NCI-H2227 treated with DMSO at 0.1 percent for 48 hours (cell line): ENCODE data around the gene C20orf204.
A peak's percentile ranks its signal among the peaks of the same experiment; 100 is the strongest.

ENCODE experiments used
- DNase-seq: peaks from one replicate; lab custom pipeline; 2025; lab: John Stamatoyannopoulos, UW

C20orf204 gene

GRCh38 chr20:64027981-64028685, 7.8 kb upstream of the C20orf204 start:
- no peak for DNase-seq

GRCh38 chr20:64029293-64030117, 6.5 kb upstream of the C20orf204 start:
- DNase-seq: no peak

GRCh38 chr20:64030371-64031134, 5.4 kb upstream of the C20orf204 start:
- DNase-seq: no peak

DNA sequence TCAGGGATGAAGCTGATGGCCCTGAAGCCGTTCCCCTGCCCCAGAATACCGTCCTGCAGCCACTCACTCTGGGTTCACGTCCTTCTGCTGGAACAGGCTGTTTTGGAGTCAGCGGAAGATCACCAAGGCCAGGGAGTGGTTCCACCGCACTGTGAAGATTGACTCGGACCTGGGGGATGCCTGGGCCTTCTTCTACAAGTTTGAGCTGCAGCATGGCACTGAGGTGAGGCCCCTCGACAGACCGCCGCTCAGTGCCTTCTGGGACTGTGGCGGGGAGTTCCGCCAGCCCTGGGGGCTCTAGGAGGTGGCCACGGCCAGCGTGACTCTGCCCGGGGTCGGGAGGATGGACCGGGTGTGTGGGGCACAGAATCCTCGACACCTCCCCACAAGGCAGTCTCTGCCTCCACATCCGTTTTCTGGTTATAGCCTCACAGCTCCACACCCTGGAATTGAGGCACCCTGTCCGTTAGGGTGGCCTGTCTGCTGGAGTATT, 4.1 kb upstream of the C20orf204 start:
- no peak for DNase-seq

- no peak for DNase-seq
These were observed 3.0 kb upstream of the C20orf204 start for GRCh38 chr20:64032706-64033624.

GRCh38 chr20:64033981-64034493, 1.9 kb upstream of the C20orf204 start:
- no peak for DNase-seq

GRCh38 chr20:64035066-64035932, 683 bp upstream of the C20orf204 start:
- no peak for DNase-seq

GRCh38 chr20:64036346-64037198, 590 bp downstream of the C20orf204 start:
- no peak for DNase-seq

DNA sequence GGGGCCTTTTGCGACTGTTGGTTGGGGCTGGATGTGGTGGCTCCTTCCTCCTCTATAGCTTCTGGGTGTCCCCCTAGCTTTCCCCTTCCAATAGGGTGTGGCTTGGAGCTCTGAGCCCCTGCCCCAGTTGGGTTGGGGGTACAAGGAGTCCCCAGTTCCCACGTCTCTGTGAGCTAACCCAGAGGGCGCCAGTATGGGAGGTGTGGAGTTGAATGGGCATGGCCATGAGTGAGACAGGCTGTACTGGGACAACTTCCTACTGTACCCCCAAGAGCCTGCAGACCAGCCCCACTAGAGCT, 1.2 kb downstream of the C20orf204 start:
- DNase-seq: no peak

DNA sequence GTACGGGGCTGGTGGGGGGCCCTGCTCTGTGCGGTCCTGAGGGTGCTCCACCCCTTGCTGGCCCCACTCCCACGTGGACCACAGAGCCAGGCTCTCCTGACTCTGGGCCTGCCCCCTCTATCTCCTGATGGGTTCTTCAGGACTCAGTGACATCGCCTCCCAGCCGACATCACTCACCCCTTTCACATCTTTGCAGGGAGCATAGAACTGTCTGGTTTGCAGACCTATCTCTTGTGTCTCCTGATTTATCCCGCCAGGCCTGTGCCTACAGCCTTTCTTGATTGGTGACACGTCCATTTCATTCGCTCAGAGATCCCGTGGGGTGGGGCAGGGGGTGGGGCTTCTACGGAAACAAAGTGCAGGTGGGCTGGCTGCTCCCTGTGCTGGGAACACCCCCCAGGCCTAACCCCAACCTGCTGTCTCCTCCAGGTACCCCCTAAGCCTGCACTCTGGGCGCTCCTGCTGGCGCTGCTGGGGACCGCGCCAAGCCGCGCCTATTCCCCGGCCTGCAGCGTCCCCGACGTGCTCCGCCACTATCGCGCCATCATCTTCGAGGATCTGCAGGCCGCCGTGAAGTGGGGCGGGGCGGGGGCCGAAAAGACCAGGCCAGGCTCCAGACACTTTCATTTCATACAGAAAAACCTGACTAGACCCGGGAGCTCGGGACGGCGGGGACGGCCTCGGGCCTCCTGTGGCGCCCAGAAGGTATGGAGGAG, 1.7 kb downstream of the C20orf204 start:
- DNase-seq: peak; percentile 34

- no peak for DNase-seq
These were observed 2.2 kb downstream of the C20orf204 start for GRCh38 chr20:64038224-64038564.

GRCh38 chr20:64038565-64039292, 2.7 kb downstream of the C20orf204 start:
- peak; percentile 42 for DNase-seq

GRCh38 chr20:64039293-64040160, 3.5 kb downstream of the C20orf204 start:
- DNase-seq: no peak

GRCh38 chr20:64040231-64041039, 4.5 kb downstream of the C20orf204 start:
- DNase-seq: no peak

- no peak for DNase-seq
These were observed 5.2 kb downstream of the C20orf204 start for GRCh38 chr20:64041040-64041780.

DNA sequence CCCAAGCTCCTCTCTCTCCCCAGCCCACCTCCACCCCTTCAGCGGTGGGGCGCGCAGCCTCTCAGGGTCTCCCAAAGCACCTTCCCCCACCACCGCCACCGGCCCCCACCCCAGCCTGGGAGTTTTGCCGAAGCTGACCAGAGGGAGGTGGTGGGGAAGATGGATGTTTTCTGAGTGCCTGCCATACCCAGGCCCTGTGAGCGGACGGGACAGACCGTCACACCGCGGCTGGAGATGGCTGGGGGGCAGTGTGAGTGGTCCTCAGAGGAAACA, 5.7 kb downstream of the C20orf204 start:
- no peak for DNase-seq
